ENCODE measurements around the gene NPAS3.

- TF ChIP-seq CTCF (IDR thresholded peaks at IDR 0.05) (no peak), POLR2A (IDR thresholded peaks at IDR 0.05) (no peak), POLR2AphosphoS5 (IDR thresholded peaks at IDR 0.05) (no peak)
Observed at GRCh38 chr14:33835677-33836076, 897.0 kb downstream of the NPAS3 start.
